IMR-90 (cell line): ENCODE measurements around the gene BEST1.

Source experiments
- CTCF ChIP-seq: conservative IDR thresholded peaks from 2 replicates; pipeline ENCODE4 v1.5.1; 2012; ENCODE audit warnings: mild to moderate bottlenecking, low read depth, low read length, improper control_type of control experiment
- POLR2A ChIP-seq: IDR thresholded peaks from 2 replicates; pipeline ENCODE4 v1.6.1; 2012; ENCODE audit warnings: mild to moderate bottlenecking, low read depth, low read length
- RAD21 ChIP-seq: IDR thresholded peaks from 2 replicates; pipeline ENCODE4 v1.6.1; 2012; ENCODE audit warnings: low read length, improper control_type of control experiment
- RFX5 ChIP-seq: IDR thresholded peaks from 2 replicates; pipeline ENCODE4 v1.8.0; 2012; ENCODE audit warnings: low read depth, mild to moderate bottlenecking, low read length, moderate library complexity

- TF ChIP-seq CTCF (no peak), RAD21 (no peak), RFX5 (no peak), POLR2A (no peak)
These were observed 49.2 kb downstream of the BEST1 start for GRCh38 chr11:61999141-61999975.
